GM12873 (cell line): Measurements from ENCODE around the gene MRLN.

ENCODE experiments used
- CTCF ChIP-seq: IDR thresholded peaks from 2 replicates; pipeline ENCODE4 v1.5.1; 2012; ENCODE audit warnings: low read depth, mild to moderate bottlenecking, moderate library complexity, low read length, control low read depth; ENCODE audit not compliant: insufficient read depth; ENCODE audit errors: missing control alignments

Gene MRLN

GRCh38 chr10:59704630-59705029 lies 48.6 kb downstream of the MRLN start:
- no peak for TF ChIP-seq CTCF

- no peak for TF ChIP-seq CTCF
Measured at GRCh38 chr10:59702347-59702746, 50.9 kb downstream of the MRLN start.

GRCh38 chr10:59700709-59701108 lies 52.5 kb downstream of the MRLN start:
- TF ChIP-seq CTCF = peak; percentile 29

GRCh38 chr10:59698326-59698725 lies 54.9 kb downstream of the MRLN start:
- no peak for TF ChIP-seq CTCF

GRCh38 chr10:59695637-59696036 lies 57.6 kb downstream of the MRLN start:
- no peak for TF ChIP-seq CTCF

GRCh38 chr10:59694936-59695335 lies 58.3 kb downstream of the MRLN start:
- no peak for TF ChIP-seq CTCF

GRCh38 chr10:59692113-59692512 lies 61.1 kb downstream of the MRLN start:
- no peak for TF ChIP-seq CTCF
